Measurements from ENCODE around the gene FAM110C. TPM values are rescaled to one million over a fixed set of nuclear protein-coding genes. Genes with fewer than 3 reads are reported as not detected.
"Not testable (repeated sequence)": the region's sequence is repeated elsewhere in the genome, so short reads cannot be mapped to it uniquely, and the experiment has no call there.

Gene FAM110C
- total RNA-seq, 1 donor from 2014 or later, result 13.5 TPM

GRCh38 chr2:80378-80777 is 34.1 kb upstream of the FAM110C start:
- no peak overlapping the region for H3K4me3 ChIP-seq (ENCODE audit: low read depth, low read length)
- DNase-seq (ENCODE audit: low read depth), result no peak
- no peak for TF ChIP-seq CTCF (conservative IDR thresholded peaks at IDR 0.05; ENCODE audit: low read depth, low read length)

GRCh38 chr2:71309-72035 is 25.2 kb upstream of the FAM110C start:
- TF ChIP-seq CTCF (conservative IDR thresholded peaks at IDR 0.05; ENCODE audit: low read depth, low read length), result no peak
- no peak for DNase-seq (ENCODE audit: low read depth)
- no peak overlapping the region for H3K4me3 ChIP-seq (ENCODE audit: low read depth, low read length)

GRCh38 chr2:69366-70344 is 23.4 kb upstream of the FAM110C start:
- no peak overlapping the region for H3K4me3 ChIP-seq (ENCODE audit: low read depth, low read length)
- TF ChIP-seq CTCF (conservative IDR thresholded peaks at IDR 0.05; ENCODE audit: low read depth, low read length), result no peak
- DNase-seq (ENCODE audit: low read depth), result no peak

- H3K4me3 ChIP-seq (ENCODE audit: low read depth, low read length); DNase-seq (ENCODE audit: low read depth): not testable (repeated sequence)
Measured at GRCh38 chr2:68637-69036, 22.3 kb upstream of the FAM110C start.

GRCh38 chr2:66853-67252 is 20.5 kb upstream of the FAM110C start:
- TF ChIP-seq CTCF (conservative IDR thresholded peaks at IDR 0.05; ENCODE audit: low read depth, low read length), result no peak
- no peak for DNase-seq (ENCODE audit: low read depth)
- no peak overlapping the region for H3K4me3 ChIP-seq (ENCODE audit: low read depth, low read length)

- DNase-seq (ENCODE audit: low read depth), result no peak
- TF ChIP-seq CTCF (conservative IDR thresholded peaks at IDR 0.05; ENCODE audit: low read depth, low read length), result no peak
- no peak overlapping the region for H3K4me3 ChIP-seq (ENCODE audit: low read depth, low read length)
Measured at GRCh38 chr2:65121-65520, 18.8 kb upstream of the FAM110C start.

Measured in epithelial cell of proximal tubule (primary cell).